GM23338 (cell line): ENCODE measurements around the gene HBM. TPM values are rescaled to one million over a fixed set of nuclear protein-coding genes. Genes with fewer than 3 reads are reported as not detected.

Experiments
- ATAC-seq: fragments of 200-7000 bp; cut with Tn5 transposase; 3 replicates; pipeline ENCODE4 v1.9.1; 2020
- DNase-seq: peaks from one replicate; pipeline ENCODE4 v3.0.0-alpha.2; 2015; ENCODE audit warnings: low spot score
- H2AFZ ChIP-seq: fragments of 200-600 bp; sonication (generic); 2 replicates; pipeline ENCODE4 v1.8.0; 2016; ENCODE audit warnings: antibody characterized with exemption, mild to moderate bottlenecking, moderate library complexity
- H3F3A ChIP-seq: fragments of 200-600 bp; sonication (generic); replicated peaks from 2 replicates; pipeline ENCODE4 v1.8.0; 2017; ENCODE audit warnings: antibody characterized with exemption, mixed run types, low read depth
- H3K27ac ChIP-seq: fragments of 200-600 bp; sonication (generic); 2 replicates; pipeline ENCODE4 v1.6.1; 2016; ENCODE audit warnings: low read depth
- H3K27me3 ChIP-seq: fragments of 200-600 bp; sonication (generic); 2 replicates; pipeline ENCODE4 v1.8.0; 2016; ENCODE audit warnings: mild to moderate bottlenecking, mixed run types, moderate library complexity; ENCODE audit not compliant: insufficient read depth
- H3K36me3 ChIP-seq: fragments of 200-600 bp; sonication (generic); 2 replicates; pipeline ENCODE4 v1.8.0; 2016; ENCODE audit warnings: mild to moderate bottlenecking; ENCODE audit not compliant: insufficient read depth
- H3K4me1 ChIP-seq: fragments of 200-600 bp; sonication (generic); 2 replicates; pipeline ENCODE4 v1.8.0; 2016; ENCODE audit warnings: mild to moderate bottlenecking, moderate library complexity; ENCODE audit not compliant: insufficient read depth
- H3K4me2 ChIP-seq: fragments of 200-600 bp; sonication (generic); 2 replicates; pipeline ENCODE4 v1.7.1; 2017; ENCODE audit warnings: mixed run types
- H3K4me3 ChIP-seq: fragments of 200-600 bp; sonication (generic); 2 replicates; pipeline ENCODE4 v1.6.1; 2016; ENCODE audit warnings: mixed run types
- H3K79me2 ChIP-seq: fragments of 200-600 bp; sonication (generic); replicated peaks from 2 replicates; pipeline ENCODE4 v1.8.0; 2017; ENCODE audit warnings: mild to moderate bottlenecking; ENCODE audit not compliant: insufficient read depth
- H3K9me2 ChIP-seq: fragments of 200-600 bp; sonication (generic); 2 replicates; pipeline ENCODE4 v1.8.0; 2017; ENCODE audit not compliant: insufficient read depth
- H4K20me1 ChIP-seq: fragments of 200-600 bp; sonication (generic); replicated peaks from 2 replicates; pipeline ENCODE4 v1.8.0; 2017; ENCODE audit warnings: mild to moderate bottlenecking; ENCODE audit not compliant: insufficient read depth
- H3K27ac Mint-ChIP-seq: 2 replicates; pipeline ENCODE4 v1.8.0; 2020; ENCODE audit warnings: inconsistent platforms, mild to moderate bottlenecking, moderate library complexity, mixed read lengths
- H3K27me3 Mint-ChIP-seq: 3 replicates; pipeline ENCODE4 v1.8.0; 2022; ENCODE audit warnings: low read depth, mild to moderate bottlenecking, moderate library complexity, mixed read lengths, inconsistent platforms; ENCODE audit not compliant: insufficient read depth, poor library complexity
- H3K36me3 Mint-ChIP-seq: 3 replicates; pipeline ENCODE4 v1.8.0; 2021; ENCODE audit warnings: low read depth, mild to moderate bottlenecking, inconsistent platforms, moderate library complexity, mixed read lengths
- H3K4me1 Mint-ChIP-seq: 3 replicates; pipeline ENCODE4 v1.8.0; 2020; ENCODE audit warnings: mild to moderate bottlenecking, inconsistent platforms, mixed read lengths
- H3K4me3 Mint-ChIP-seq: 3 replicates; pipeline ENCODE4 v1.8.0; 2021; ENCODE audit warnings: moderate library complexity, mild to moderate bottlenecking, inconsistent platforms, mixed read lengths
- H3K9me3 Mint-ChIP-seq: 3 replicates; pipeline ENCODE4 v1.8.0; 2020; ENCODE audit warnings: moderate library complexity, mild to moderate bottlenecking, inconsistent platforms, mixed read lengths
- CREB1 ChIP-seq: fragments of 250-450 bp; sonication (Bioruptor Pico); IDR thresholded peaks from 2 replicates; pipeline ENCODE4 v1.5.0; 2020; ENCODE audit warnings: low read depth, mild to moderate bottlenecking, moderate library complexity
- EZH2 ChIP-seq: fragments of 200-600 bp; sonication (generic); IDR thresholded peaks from one replicate; pipeline ENCODE4 v1.8.0; 2017; ENCODE audit warnings: antibody characterized with exemption, mild to moderate bottlenecking, low read depth; ENCODE audit not compliant: unreplicated experiment
- EZH2phosphoT487 ChIP-seq: fragments of 200-600 bp; sonication (generic); IDR thresholded peaks from one replicate; pipeline ENCODE4 v1.8.1; 2018; ENCODE audit warnings: antibody characterized with exemption; ENCODE audit not compliant: unreplicated experiment
- JUNB ChIP-seq: IDR thresholded peaks from one replicate; pipeline ENCODE4 v1.6.1; 2016; ENCODE audit warnings: antibody characterized with exemption; ENCODE audit not compliant: unreplicated experiment
- NANOG ChIP-seq: IDR thresholded peaks from 2 replicates; pipeline ENCODE4 v1.6.1; 2016; ENCODE audit warnings: antibody characterized with exemption, borderline replicate concordance
- POLR2AphosphoS5 ChIP-seq: IDR thresholded peaks from 2 replicates; pipeline ENCODE4 v1.6.1; 2016; ENCODE audit warnings: antibody characterized with exemption, low read depth
- STAT1 ChIP-seq: IDR thresholded peaks from one replicate; pipeline ENCODE4 v1.6.1; 2016; ENCODE audit warnings: antibody characterized with exemption; ENCODE audit not compliant: unreplicated experiment
- ZNF114 ChIP-seq: fragments of 250-450 bp; sonication (Bioruptor Pico); IDR thresholded peaks from 2 replicates; pipeline ENCODE4 v1.5.0; 2020; ENCODE audit warnings: mild to moderate bottlenecking, moderate library complexity
- ZNF331 ChIP-seq: fragments of 250-450 bp; sonication (Bioruptor Pico); IDR thresholded peaks from 2 replicates; pipeline ENCODE4 v1.5.0; 2020; ENCODE audit warnings: low read depth, mild to moderate bottlenecking, moderate library complexity
- polyA plus RNA-seq: library from polyadenylated mRNA; unstranded; fragments of >200 nt; fragmentation: Nextera tagmentation; extraction: Ambion mirVana; gene quantifications from 2 replicates; pipeline ENCODE4 v1.2.1, GENCODE V29; 2016
- total RNA-seq: library from RNA; depleted of rRNA; stranded (reverse); fragments of >200 nt; shearing (Covaris generic); gene quantifications from 2 replicates; pipeline ENCODE4 v1.2.3, GENCODE V29; 2014
- TF ChIP-seq, protein P1 (sequence below): fragments of 250-450 bp; sonication (Bioruptor Pico); IDR thresholded peaks from 2 replicates; pipeline ENCODE4 v1.5.0; 2020; ENCODE audit warnings: mild to moderate bottlenecking, moderate library complexity
- TF ChIP-seq, protein P2 (sequence below), 2 experiments: fragments of 200-600 bp in 1 of 2; sonication (generic) in 1 of 2; conservative IDR thresholded peaks; 2 replicates each; pipeline versions ENCODE4 v1.5.1 to v1.6.1; 2016 to 2017; ENCODE audit warnings: antibody characterized with exemption in 2 of 2, low read depth in 2 of 2, mild to moderate bottlenecking in 2 of 2, moderate library complexity in 1 of 2
- TF ChIP-seq, protein P3 (sequence below): IDR thresholded peaks from one replicate; pipeline ENCODE4 v1.6.1; 2018; ENCODE audit warnings: antibody characterized with exemption; ENCODE audit not compliant: unreplicated experiment
- TF ChIP-seq, protein P4 (sequence below): IDR thresholded peaks from 2 replicates; pipeline ENCODE4 v1.6.1; 2016; ENCODE audit warnings: antibody characterized with exemption

The HBM gene
- total and polyA plus RNA-seq, 2 experiments from 2014 or later, result not detected

DNA sequence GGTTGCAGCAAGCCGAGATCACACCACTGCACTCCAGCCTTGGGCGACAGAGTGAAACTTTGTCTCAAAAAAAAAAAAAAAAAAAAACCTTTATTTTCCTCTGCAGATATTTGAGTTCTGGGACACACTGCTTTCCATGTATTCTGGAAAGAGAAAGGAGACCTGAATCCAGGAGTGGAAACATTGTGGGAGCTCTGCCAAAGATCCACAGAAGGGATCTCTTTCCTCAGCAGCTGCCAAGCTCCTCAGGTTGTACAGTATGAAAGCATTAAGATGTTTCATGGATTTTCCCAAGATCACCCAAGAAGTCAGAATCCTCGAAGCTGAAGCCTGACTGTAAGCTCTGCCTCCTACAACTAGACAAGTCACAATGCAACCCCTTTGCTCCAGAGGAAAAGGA lies 40.8 kb upstream of the HBM start:
- Histone ChIP-seq H3K27ac (no peak overlapping the region), H3K4me3 (no peak overlapping the region), H3K9me2 (no peaks in the 10 kb centered on the region), H3F3A (0 out of 2 replicates have a peak, but pooled peaks cover 3% of the 10 kb centered on the region), H3K4me1 (no peaks in the 10 kb centered on the region; the same call in 1 of the 2 replicates), H3K79me2 (0 out of 2 replicates have a peak, but pooled peaks cover 3% of the 10 kb centered on the region), H2AFZ (no peak overlapping the region), H3K4me2 (no peak overlapping the region), H3K36me3 (no peaks in the 10 kb centered on the region), H3K27me3 (no peaks in the 10 kb centered on the region), H4K20me1 (peaks cover 12% of the 10 kb centered on the region)
- no peak for DNase-seq
- Mint-ChIP-seq H3K27ac (no peak overlapping the region), H3K9me3 (no peaks in the 10 kb centered on the region), H3K4me1 (peaks cover 3% of the 10 kb centered on the region; the same call in 1 of the 3 replicates), H3K4me3 (no peak overlapping the region), H3K36me3 (no peaks in the 10 kb centered on the region), H3K27me3 (peaks cover 2% of the 10 kb centered on the region)
- no peak for ATAC-seq
- TF ChIP-seq, protein P1, sequence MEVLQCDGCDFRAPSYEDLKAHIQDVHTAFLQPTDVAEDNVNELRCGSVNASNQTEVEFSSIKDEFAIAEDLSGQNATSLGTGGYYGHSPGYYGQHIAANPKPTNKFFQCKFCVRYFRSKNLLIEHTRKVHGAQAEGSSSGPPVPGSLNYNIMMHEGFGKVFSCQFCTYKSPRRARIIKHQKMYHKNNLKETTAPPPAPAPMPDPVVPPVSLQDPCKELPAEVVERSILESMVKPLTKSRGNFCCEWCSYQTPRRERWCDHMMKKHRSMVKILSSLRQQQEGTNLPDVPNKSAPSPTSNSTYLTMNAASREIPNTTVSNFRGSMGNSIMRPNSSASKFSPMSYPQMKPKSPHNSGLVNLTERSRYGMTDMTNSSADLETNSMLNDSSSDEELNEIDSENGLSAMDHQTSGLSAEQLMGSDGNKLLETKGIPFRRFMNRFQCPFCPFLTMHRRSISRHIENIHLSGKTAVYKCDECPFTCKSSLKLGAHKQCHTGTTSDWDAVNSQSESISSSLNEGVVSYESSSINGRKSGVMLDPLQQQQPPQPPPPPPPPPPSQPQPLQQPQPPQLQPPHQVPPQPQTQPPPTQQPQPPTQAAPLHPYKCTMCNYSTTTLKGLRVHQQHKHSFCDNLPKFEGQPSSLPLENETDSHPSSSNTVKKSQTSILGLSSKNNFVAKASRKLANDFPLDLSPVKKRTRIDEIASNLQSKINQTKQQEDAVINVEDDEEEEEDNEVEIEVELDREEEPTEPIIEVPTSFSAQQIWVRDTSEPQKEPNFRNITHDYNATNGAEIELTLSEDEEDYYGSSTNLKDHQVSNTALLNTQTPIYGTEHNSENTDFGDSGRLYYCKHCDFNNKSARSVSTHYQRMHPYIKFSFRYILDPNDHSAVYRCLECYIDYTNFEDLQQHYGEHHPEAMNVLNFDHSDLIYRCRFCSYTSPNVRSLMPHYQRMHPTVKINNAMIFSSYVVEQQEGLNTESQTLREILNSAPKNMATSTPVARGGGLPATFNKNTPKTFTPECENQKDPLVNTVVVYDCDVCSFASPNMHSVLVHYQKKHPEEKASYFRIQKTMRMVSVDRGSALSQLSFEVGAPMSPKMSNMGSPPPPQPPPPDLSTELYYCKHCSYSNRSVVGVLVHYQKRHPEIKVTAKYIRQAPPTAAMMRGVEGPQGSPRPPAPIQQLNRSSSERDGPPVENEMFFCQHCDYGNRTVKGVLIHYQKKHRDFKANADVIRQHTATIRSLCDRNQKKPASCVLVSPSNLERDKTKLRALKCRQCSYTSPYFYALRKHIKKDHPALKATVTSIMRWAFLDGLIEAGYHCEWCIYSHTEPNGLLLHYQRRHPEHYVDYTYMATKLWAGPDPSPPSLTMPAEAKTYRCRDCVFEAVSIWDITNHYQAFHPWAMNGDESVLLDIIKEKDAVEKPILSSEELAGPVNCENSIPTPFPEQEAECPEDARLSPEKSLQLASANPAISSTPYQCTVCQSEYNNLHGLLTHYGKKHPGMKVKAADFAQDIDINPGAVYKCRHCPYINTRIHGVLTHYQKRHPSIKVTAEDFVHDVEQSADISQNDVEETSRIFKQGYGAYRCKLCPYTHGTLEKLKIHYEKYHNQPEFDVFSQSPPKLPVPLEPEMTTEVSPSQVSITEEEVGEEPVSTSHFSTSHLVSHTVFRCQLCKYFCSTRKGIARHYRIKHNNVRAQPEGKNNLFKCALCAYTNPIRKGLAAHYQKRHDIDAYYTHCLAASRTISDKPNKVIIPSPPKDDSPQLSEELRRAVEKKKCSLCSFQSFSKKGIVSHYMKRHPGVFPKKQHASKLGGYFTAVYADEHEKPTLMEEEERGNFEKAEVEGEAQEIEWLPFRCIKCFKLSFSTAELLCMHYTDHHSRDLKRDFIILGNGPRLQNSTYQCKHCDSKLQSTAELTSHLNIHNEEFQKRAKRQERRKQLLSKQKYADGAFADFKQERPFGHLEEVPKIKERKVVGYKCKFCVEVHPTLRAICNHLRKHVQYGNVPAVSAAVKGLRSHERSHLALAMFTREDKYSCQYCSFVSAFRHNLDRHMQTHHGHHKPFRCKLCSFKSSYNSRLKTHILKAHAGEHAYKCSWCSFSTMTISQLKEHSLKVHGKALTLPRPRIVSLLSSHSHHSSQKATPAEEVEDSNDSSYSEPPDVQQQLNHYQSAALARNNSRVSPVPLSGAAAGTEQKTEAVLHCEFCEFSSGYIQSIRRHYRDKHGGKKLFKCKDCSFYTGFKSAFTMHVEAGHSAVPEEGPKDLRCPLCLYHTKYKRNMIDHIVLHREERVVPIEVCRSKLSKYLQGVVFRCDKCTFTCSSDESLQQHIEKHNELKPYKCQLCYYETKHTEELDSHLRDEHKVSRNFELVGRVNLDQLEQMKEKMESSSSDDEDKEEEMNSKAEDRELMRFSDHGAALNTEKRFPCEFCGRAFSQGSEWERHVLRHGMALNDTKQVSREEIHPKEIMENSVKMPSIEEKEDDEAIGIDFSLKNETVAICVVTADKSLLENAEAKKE (CRISPR knock-in tag), result no peak
- TF ChIP-seq JUNB, result no peak
- TF ChIP-seq ZNF114 (CRISPR knock-in tag), result no peak
- no peak for TF ChIP-seq CREB1 (CRISPR knock-in tag)
- TF ChIP-seq EZH2phosphoT487, result no peak
- TF ChIP-seq, protein P2, sequence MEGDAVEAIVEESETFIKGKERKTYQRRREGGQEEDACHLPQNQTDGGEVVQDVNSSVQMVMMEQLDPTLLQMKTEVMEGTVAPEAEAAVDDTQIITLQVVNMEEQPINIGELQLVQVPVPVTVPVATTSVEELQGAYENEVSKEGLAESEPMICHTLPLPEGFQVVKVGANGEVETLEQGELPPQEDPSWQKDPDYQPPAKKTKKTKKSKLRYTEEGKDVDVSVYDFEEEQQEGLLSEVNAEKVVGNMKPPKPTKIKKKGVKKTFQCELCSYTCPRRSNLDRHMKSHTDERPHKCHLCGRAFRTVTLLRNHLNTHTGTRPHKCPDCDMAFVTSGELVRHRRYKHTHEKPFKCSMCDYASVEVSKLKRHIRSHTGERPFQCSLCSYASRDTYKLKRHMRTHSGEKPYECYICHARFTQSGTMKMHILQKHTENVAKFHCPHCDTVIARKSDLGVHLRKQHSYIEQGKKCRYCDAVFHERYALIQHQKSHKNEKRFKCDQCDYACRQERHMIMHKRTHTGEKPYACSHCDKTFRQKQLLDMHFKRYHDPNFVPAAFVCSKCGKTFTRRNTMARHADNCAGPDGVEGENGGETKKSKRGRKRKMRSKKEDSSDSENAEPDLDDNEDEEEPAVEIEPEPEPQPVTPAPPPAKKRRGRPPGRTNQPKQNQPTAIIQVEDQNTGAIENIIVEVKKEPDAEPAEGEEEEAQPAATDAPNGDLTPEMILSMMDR (conservative IDR thresholded peaks at IDR 0.05; ENCODE audit: low read depth in 2 of 2), result no peak
- TF ChIP-seq, protein P3, sequence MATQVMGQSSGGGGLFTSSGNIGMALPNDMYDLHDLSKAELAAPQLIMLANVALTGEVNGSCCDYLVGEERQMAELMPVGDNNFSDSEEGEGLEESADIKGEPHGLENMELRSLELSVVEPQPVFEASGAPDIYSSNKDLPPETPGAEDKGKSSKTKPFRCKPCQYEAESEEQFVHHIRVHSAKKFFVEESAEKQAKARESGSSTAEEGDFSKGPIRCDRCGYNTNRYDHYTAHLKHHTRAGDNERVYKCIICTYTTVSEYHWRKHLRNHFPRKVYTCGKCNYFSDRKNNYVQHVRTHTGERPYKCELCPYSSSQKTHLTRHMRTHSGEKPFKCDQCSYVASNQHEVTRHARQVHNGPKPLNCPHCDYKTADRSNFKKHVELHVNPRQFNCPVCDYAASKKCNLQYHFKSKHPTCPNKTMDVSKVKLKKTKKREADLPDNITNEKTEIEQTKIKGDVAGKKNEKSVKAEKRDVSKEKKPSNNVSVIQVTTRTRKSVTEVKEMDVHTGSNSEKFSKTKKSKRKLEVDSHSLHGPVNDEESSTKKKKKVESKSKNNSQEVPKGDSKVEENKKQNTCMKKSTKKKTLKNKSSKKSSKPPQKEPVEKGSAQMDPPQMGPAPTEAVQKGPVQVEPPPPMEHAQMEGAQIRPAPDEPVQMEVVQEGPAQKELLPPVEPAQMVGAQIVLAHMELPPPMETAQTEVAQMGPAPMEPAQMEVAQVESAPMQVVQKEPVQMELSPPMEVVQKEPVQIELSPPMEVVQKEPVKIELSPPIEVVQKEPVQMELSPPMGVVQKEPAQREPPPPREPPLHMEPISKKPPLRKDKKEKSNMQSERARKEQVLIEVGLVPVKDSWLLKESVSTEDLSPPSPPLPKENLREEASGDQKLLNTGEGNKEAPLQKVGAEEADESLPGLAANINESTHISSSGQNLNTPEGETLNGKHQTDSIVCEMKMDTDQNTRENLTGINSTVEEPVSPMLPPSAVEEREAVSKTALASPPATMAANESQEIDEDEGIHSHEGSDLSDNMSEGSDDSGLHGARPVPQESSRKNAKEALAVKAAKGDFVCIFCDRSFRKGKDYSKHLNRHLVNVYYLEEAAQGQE, result no peak
- no peak for TF ChIP-seq NANOG
- no peak for TF ChIP-seq EZH2
- TF ChIP-seq, protein P4, sequence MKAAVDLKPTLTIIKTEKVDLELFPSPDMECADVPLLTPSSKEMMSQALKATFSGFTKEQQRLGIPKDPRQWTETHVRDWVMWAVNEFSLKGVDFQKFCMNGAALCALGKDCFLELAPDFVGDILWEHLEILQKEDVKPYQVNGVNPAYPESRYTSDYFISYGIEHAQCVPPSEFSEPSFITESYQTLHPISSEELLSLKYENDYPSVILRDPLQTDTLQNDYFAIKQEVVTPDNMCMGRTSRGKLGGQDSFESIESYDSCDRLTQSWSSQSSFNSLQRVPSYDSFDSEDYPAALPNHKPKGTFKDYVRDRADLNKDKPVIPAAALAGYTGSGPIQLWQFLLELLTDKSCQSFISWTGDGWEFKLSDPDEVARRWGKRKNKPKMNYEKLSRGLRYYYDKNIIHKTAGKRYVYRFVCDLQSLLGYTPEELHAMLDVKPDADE, result no peak
- no peak for TF ChIP-seq STAT1
- no peak for TF ChIP-seq POLR2AphosphoS5
- TF ChIP-seq ZNF331 (CRISPR knock-in tag), result no peak
